Measurements from ENCODE around the gene PRKAG1. TPM values are rescaled to one million over a fixed set of nuclear protein-coding genes. Genes with fewer than 3 reads are reported as not detected.

PRKAG1 gene
- total RNA-seq, 1 donor, result 29.8 TPM

- Histone ChIP-seq H3K4me3 (ENCODE audit: low read length) (no peak overlapping the region), H3K27me3 (ENCODE audit: insufficient read depth, low read length) (peaks cover 57% of the 10 kb centered on the region), H3K9me3 (ENCODE audit: low read depth, low read length) (no peaks in the 10 kb centered on the region), H3K4me1 (ENCODE audit: insufficient read depth, low read length) (peaks cover 25% of the 10 kb centered on the region)
These were observed 24.8 kb downstream of the PRKAG1 start for GRCh38 chr12:48993787-48994186.

- H3K4me1 ChIP-seq (ENCODE audit: insufficient read depth, low read length), result peaks cover 6% of the 10 kb centered on the region
- peaks cover 49% of the 10 kb centered on the region for H3K27me3 ChIP-seq (ENCODE audit: insufficient read depth, low read length)
- no peak overlapping the region for H3K4me3 ChIP-seq (ENCODE audit: low read length)
- H3K9me3 ChIP-seq (ENCODE audit: low read depth, low read length), result no peaks in the 10 kb centered on the region
These were observed 27.1 kb downstream of the PRKAG1 start for GRCh38 chr12:48991247-48992050.

GRCh38 chr12:48990552-48990951 lies 28.0 kb downstream of the PRKAG1 start:
- H3K4me3 ChIP-seq (ENCODE audit: low read length), result no peak overlapping the region
- peaks cover 6% of the 10 kb centered on the region for H3K4me1 ChIP-seq (ENCODE audit: insufficient read depth, low read length)
- H3K27me3 ChIP-seq (ENCODE audit: insufficient read depth, low read length), result peaks cover 46% of the 10 kb centered on the region
- H3K9me3 ChIP-seq (ENCODE audit: low read depth, low read length), result no peaks in the 10 kb centered on the region

- H3K9me3 ChIP-seq (ENCODE audit: low read depth, low read length), result no peaks in the 10 kb centered on the region
- peaks cover 38% of the 10 kb centered on the region for H3K27me3 ChIP-seq (ENCODE audit: insufficient read depth, low read length)
- H3K4me1 ChIP-seq (ENCODE audit: insufficient read depth, low read length), result no peaks in the 10 kb centered on the region
- no peak overlapping the region for H3K4me3 ChIP-seq (ENCODE audit: low read length)
These were observed 30.4 kb downstream of the PRKAG1 start for GRCh38 chr12:48988030-48988649.

GRCh38 chr12:48986720-48987291 lies 31.8 kb downstream of the PRKAG1 start:
- Histone ChIP-seq H3K4me1 (ENCODE audit: insufficient read depth, low read length) (no peaks in the 10 kb centered on the region), H3K4me3 (ENCODE audit: low read length) (no peak overlapping the region), H3K27me3 (ENCODE audit: insufficient read depth, low read length) (peaks cover 46% of the 10 kb centered on the region), H3K9me3 (ENCODE audit: low read depth, low read length) (no peaks in the 10 kb centered on the region)

- H3K27me3 ChIP-seq (ENCODE audit: insufficient read depth, low read length), result peaks cover 55% of the 10 kb centered on the region
- H3K4me1 ChIP-seq (ENCODE audit: insufficient read depth, low read length), result peaks cover 9% of the 10 kb centered on the region
- no peak overlapping the region for H3K4me3 ChIP-seq (ENCODE audit: low read length)
- H3K9me3 ChIP-seq (ENCODE audit: low read depth, low read length), result no peaks in the 10 kb centered on the region
These were observed 32.7 kb downstream of the PRKAG1 start for GRCh38 chr12:48985901-48986300.

- no peak overlapping the region for H3K4me3 ChIP-seq (ENCODE audit: low read length)
- no peaks in the 10 kb centered on the region for H3K9me3 ChIP-seq (ENCODE audit: low read depth, low read length)
- peaks cover 59% of the 10 kb centered on the region for H3K27me3 ChIP-seq (ENCODE audit: insufficient read depth, low read length)
These were observed 33.1 kb downstream of the PRKAG1 start for GRCh38 chr12:48985475-48985897.

GRCh38 chr12:48982397-48983080 lies 36.0 kb downstream of the PRKAG1 start:
- no peak overlapping the region for H3K4me3 ChIP-seq (ENCODE audit: low read length)
- H3K9me3 ChIP-seq (ENCODE audit: low read depth, low read length), result no peaks in the 10 kb centered on the region
- H3K4me1 ChIP-seq (ENCODE audit: insufficient read depth, low read length), result peaks cover 42% of the 10 kb centered on the region
- peaks cover 73% of the 10 kb centered on the region for H3K27me3 ChIP-seq (ENCODE audit: insufficient read depth, low read length)

More at GRCh38 chr12:48985475-48985897, 33.1 kb downstream of the PRKAG1 start:
- H3K4me1 ChIP-seq (ENCODE audit: insufficient read depth, low read length), result peaks cover 13% of the 10 kb centered on the region

GRCh38 chr12:48981757-48982157 lies 36.8 kb downstream of the PRKAG1 start:
- peaks cover 48% of the 10 kb centered on the region for H3K4me1 ChIP-seq (ENCODE audit: insufficient read depth, low read length)
- peaks cover 75% of the 10 kb centered on the region for H3K27me3 ChIP-seq (ENCODE audit: insufficient read depth, low read length)
- H3K9me3 ChIP-seq (ENCODE audit: low read depth, low read length), result no peaks in the 10 kb centered on the region
- H3K4me3 ChIP-seq (ENCODE audit: low read length), result no peak overlapping the region

GRCh38 chr12:48980953-48981756 lies 37.4 kb downstream of the PRKAG1 start:
- Histone ChIP-seq H3K4me1 (ENCODE audit: insufficient read depth, low read length) (peaks cover 48% of the 10 kb centered on the region), H3K4me3 (ENCODE audit: low read length) (no peak overlapping the region), H3K27me3 (ENCODE audit: insufficient read depth, low read length) (peaks cover 79% of the 10 kb centered on the region), H3K9me3 (ENCODE audit: low read depth, low read length) (no peaks in the 10 kb centered on the region)

- H3K9me3 ChIP-seq (ENCODE audit: low read depth, low read length), result no peaks in the 10 kb centered on the region
- peaks cover 84% of the 10 kb centered on the region for H3K27me3 ChIP-seq (ENCODE audit: insufficient read depth, low read length)
- H3K4me1 ChIP-seq (ENCODE audit: insufficient read depth, low read length), result peaks cover 48% of the 10 kb centered on the region
- peak overlapping the region; percentile 30 for H3K4me3 ChIP-seq (ENCODE audit: low read length)
These were observed 38.1 kb downstream of the PRKAG1 start for GRCh38 chr12:48980389-48980952.

- Histone ChIP-seq H3K27me3 (ENCODE audit: insufficient read depth, low read length) (peaks cover 85% of the 10 kb centered on the region), H3K4me3 (ENCODE audit: low read length) (peak overlapping the region; percentile 30), H3K9me3 (ENCODE audit: low read depth, low read length) (no peaks in the 10 kb centered on the region), H3K4me1 (ENCODE audit: insufficient read depth, low read length) (peaks cover 48% of the 10 kb centered on the region)
These were observed 38.8 kb downstream of the PRKAG1 start for GRCh38 chr12:48979602-48980388.

GRCh38 chr12:48978741-48979601 lies 39.6 kb downstream of the PRKAG1 start:
- H3K4me1 ChIP-seq (ENCODE audit: insufficient read depth, low read length), result peaks cover 51% of the 10 kb centered on the region
- H3K27me3 ChIP-seq (ENCODE audit: insufficient read depth, low read length), result peaks cover 88% of the 10 kb centered on the region
- peak overlapping the region; percentile 30 for H3K4me3 ChIP-seq (ENCODE audit: low read length)
- no peaks in the 10 kb centered on the region for H3K9me3 ChIP-seq (ENCODE audit: low read depth, low read length)

Measured in mononuclear cell (primary cell).